Hepatocyte (in vitro differentiated cells): ENCODE data around the gene KCND3. TPM values are rescaled to one million over a fixed set of nuclear protein-coding genes. Genes with fewer than 3 reads are reported as not detected.

ENCODE experiments used
- DNase-seq: peaks from one replicate; pipeline ENCODE4 v3.0.0-alpha.2; 2016; ENCODE audit warnings: low spot score
- H2AFZ ChIP-seq: fragments of 200-600 bp; sonication (generic); 2 replicates; pipeline ENCODE4 v1.6.0; 2016; ENCODE audit warnings: antibody characterized with exemption, mild to moderate bottlenecking
- H3K27ac ChIP-seq: fragments of 200-600 bp; sonication (generic); 2 replicates; pipeline ENCODE4 v1.5.1; 2016; ENCODE audit warnings: mild to moderate bottlenecking
- H3K27me3 ChIP-seq: fragments of 200-600 bp; sonication (generic); 2 replicates; pipeline ENCODE4 v1.6.1; 2016
- H3K36me3 ChIP-seq: fragments of 200-600 bp; sonication (generic); replicated peaks from 2 replicates; pipeline ENCODE4 v1.5.1; 2016; ENCODE audit warnings: low read depth; ENCODE audit not compliant: insufficient read depth
- H3K4me1 ChIP-seq: fragments of 200-600 bp; sonication (generic); 2 replicates; pipeline ENCODE4 v1.5.1; 2016; ENCODE audit warnings: mild to moderate bottlenecking, moderate library complexity; ENCODE audit not compliant: insufficient read depth
- H3K4me2 ChIP-seq: fragments of 200-600 bp; sonication (generic); 2 replicates; pipeline ENCODE4 v1.6.0; 2016
- H3K4me3 ChIP-seq: fragments of 200-600 bp; sonication (generic); 2 replicates; pipeline ENCODE4 v1.5.1; 2016; ENCODE audit warnings: mild to moderate bottlenecking
- H3K79me2 ChIP-seq: fragments of 200-600 bp; sonication (generic); 2 replicates; pipeline ENCODE4 v1.6.0; 2017; ENCODE audit warnings: mild to moderate bottlenecking
- H3K9me2 ChIP-seq: fragments of 200-600 bp; sonication (generic); replicated peaks from 2 replicates; pipeline ENCODE4 v1.6.0; 2017; ENCODE audit warnings: mild to moderate bottlenecking; ENCODE audit not compliant: insufficient read depth
- H3K9me3 ChIP-seq: fragments of 200-600 bp; sonication (generic); 2 replicates; pipeline ENCODE4 v1.5.1; 2016; ENCODE audit warnings: low read depth, mild to moderate bottlenecking
- H4K20me1 ChIP-seq: fragments of 200-600 bp; sonication (generic); 2 replicates; pipeline ENCODE4 v1.6.0; 2016; ENCODE audit warnings: mild to moderate bottlenecking; ENCODE audit not compliant: insufficient read depth, poor library complexity, severe bottlenecking
- EZH2 ChIP-seq: fragments of 200-600 bp; sonication (generic); IDR thresholded peaks from 2 replicates; pipeline ENCODE4 v1.6.1; 2016; ENCODE audit warnings: antibody characterized with exemption, mild to moderate bottlenecking, borderline replicate concordance
- EZH2phosphoT487 ChIP-seq: fragments of 200-600 bp; sonication (generic); IDR thresholded peaks from one replicate; pipeline ENCODE4 v1.6.1; 2018; ENCODE audit warnings: antibody characterized with exemption, mild to moderate bottlenecking, low read depth, moderate library complexity; ENCODE audit not compliant: unreplicated experiment, severe bottlenecking
- WGBS: methylation state at CpG from one replicate; pipeline ENCODE4 v1.1.6; 2016; ENCODE audit warnings: low lambda C conversion rate; ENCODE audit errors: missing lambda C conversion rate; 5-methylcytosine and 5-hydroxymethylcytosine counted together
- polyA plus RNA-seq: library from polyadenylated mRNA; unstranded; fragments of >200 nt; fragmentation: Nextera tagmentation; extraction: Ambion mirVana; gene quantifications from 2 replicates; pipeline ENCODE4 v1.2.1, GENCODE V29; 2016
- total RNA-seq: library from RNA; depleted of rRNA; stranded (reverse); fragments of >200 nt; gene quantifications from 2 replicates; pipeline ENCODE4 v1.2.3, GENCODE V29; 2014
- TF ChIP-seq, protein P1 (sequence below): fragments of 200-600 bp; sonication (generic); IDR thresholded peaks from 2 replicates; pipeline ENCODE4 v1.5.1; 2016; ENCODE audit warnings: antibody characterized with exemption, mild to moderate bottlenecking; ENCODE audit not compliant: poor library complexity

The KCND3 gene
- total and polyA plus RNA-seq, 2 experiments from 2014 or later, result 1.4 to 2.7 TPM

GRCh38 chr1:111990878-111991718 is 1.6 kb upstream of the KCND3 start:
- H3K9me2 ChIP-seq, result no peaks in the 10 kb centered on the region

GRCh38 chr1:111990026-111990877 is 784 bp upstream of the KCND3 start:
- Histone ChIP-seq H3K36me3 (no peaks in the 10 kb centered on the region), H4K20me1 (no peaks in the 10 kb centered on the region), H3K9me2 (no peaks in the 10 kb centered on the region), H3K4me3 (peak overlapping the region; percentile 55), H3K27ac (no peak overlapping the region), H3K4me2 (peak overlapping the region; percentile 99), H3K27me3 (peaks cover 77% of the 10 kb centered on the region), H3K79me2 (no peaks in the 10 kb centered on the region), H3K9me3 (no peaks in the 10 kb centered on the region), H2AFZ (peak overlapping the region; percentile 68), H3K4me1 (peaks cover 24% of the 10 kb centered on the region)
- DNase-seq, result peak; percentile 29
- TF ChIP-seq EZH2 (no peak), EZH2phosphoT487 (no peak)
- TF ChIP-seq, protein P1, sequence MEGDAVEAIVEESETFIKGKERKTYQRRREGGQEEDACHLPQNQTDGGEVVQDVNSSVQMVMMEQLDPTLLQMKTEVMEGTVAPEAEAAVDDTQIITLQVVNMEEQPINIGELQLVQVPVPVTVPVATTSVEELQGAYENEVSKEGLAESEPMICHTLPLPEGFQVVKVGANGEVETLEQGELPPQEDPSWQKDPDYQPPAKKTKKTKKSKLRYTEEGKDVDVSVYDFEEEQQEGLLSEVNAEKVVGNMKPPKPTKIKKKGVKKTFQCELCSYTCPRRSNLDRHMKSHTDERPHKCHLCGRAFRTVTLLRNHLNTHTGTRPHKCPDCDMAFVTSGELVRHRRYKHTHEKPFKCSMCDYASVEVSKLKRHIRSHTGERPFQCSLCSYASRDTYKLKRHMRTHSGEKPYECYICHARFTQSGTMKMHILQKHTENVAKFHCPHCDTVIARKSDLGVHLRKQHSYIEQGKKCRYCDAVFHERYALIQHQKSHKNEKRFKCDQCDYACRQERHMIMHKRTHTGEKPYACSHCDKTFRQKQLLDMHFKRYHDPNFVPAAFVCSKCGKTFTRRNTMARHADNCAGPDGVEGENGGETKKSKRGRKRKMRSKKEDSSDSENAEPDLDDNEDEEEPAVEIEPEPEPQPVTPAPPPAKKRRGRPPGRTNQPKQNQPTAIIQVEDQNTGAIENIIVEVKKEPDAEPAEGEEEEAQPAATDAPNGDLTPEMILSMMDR, result no peak
- WGBS, result 0% methylated on average over 22 of the region's 72 CpGs

More at GRCh38 chr1:111990878-111991718, 1.6 kb upstream of the KCND3 start:
- Histone ChIP-seq H3K9me3 (no peaks in the 10 kb centered on the region), H3K4me2 (peak overlapping the region; percentile 99), H2AFZ (no peak overlapping the region), H3K79me2 (no peaks in the 10 kb centered on the region), H3K27ac (no peak overlapping the region), H3K4me1 (peaks cover 24% of the 10 kb centered on the region), H4K20me1 (no peaks in the 10 kb centered on the region), H3K36me3 (no peaks in the 10 kb centered on the region), H3K4me3 (peak overlapping the region; percentile 10), H3K27me3 (peaks cover 82% of the 10 kb centered on the region)
- peak; percentile 68 for DNase-seq
- TF ChIP-seq EZH2, result peak; percentile 67
- TF ChIP-seq, protein P1, result peak; percentile 37
- no peak for TF ChIP-seq EZH2phosphoT487
- WGBS, result 3% methylated on average over 36 of the region's 37 CpGs

DNA sequence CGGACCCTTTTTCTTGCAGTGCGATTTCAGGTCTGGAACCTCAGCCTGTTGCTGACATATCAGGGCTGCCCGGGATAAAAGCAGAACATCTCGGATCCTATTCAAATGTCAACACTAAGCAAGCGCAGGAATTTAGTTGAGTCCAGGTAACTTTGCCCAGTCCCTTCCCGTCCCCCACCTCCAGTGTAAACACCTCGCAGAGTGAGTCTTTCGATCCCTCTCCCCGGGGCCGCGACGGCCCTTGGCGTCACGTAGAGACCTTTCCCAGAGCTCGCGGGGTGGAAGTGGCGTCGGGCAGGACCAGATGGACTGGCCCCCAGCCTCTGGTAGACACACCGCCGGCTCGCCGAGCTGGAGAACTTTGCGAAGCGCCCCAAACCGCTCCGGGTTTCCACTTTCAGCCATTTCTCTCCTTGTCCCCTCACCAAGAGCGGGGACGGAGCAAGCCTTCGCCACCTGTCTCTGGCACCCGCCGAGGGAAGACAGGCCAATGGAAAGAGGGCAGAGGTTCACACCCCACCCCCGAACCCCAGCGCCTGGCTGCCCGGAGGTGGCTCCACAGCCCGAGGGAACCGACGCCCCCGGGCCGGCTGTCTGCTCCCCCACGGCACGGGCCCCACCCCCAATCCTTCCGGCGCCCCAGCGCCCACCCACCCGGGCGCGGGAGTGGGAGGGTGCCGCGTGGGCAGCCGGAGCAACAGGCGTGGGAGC is 570 bp downstream of the KCND3 start:
- Histone ChIP-seq H2AFZ (peak overlapping the region; percentile 28), H3K27ac (no peak overlapping the region), H3K4me1 (peaks cover 24% of the 10 kb centered on the region), H3K4me3 (peak overlapping the region; percentile 33), H4K20me1 (no peaks in the 10 kb centered on the region), H3K9me2 (no peaks in the 10 kb centered on the region), H3K27me3 (peaks cover 72% of the 10 kb centered on the region), H3K4me2 (peak overlapping the region; percentile 99), H3K9me3 (no peaks in the 10 kb centered on the region), H3K79me2 (no peaks in the 10 kb centered on the region), H3K36me3 (no peaks in the 10 kb centered on the region)
- peak; percentile 38 for DNase-seq
- WGBS, result 4% methylated on average over 27 of the region's 51 CpGs
- peak; percentile 61 for TF ChIP-seq EZH2
- TF ChIP-seq, protein P1, result no peak
